GM10266 (cell line): ENCODE results near the gene PALB2.

ENCODE experiments used
- DNase-seq: peaks from one replicate; pipeline ENCODE4 v3.0.0; 2012; ENCODE audit errors: extremely low spot score
- CTCF ChIP-seq: IDR thresholded peaks from 2 replicates; pipeline ENCODE4 v1.5.1; 2012; ENCODE audit warnings: mild to moderate bottlenecking, low read depth; ENCODE audit not compliant: control insufficient read depth, insufficient read depth; ENCODE audit errors: missing control alignments

Gene PALB2

GRCh38 chr16:23609929-23610328, 31.2 kb downstream of the PALB2 start:
- no peak for TF ChIP-seq CTCF

GRCh38 chr16:23608194-23608593, 32.9 kb downstream of the PALB2 start:
- DNase-seq, result no peak
- no peak for TF ChIP-seq CTCF

More at GRCh38 chr16:23609929-23610328, 31.2 kb downstream of the PALB2 start:
- no peak for DNase-seq

GRCh38 chr16:23607726-23608125, 33.4 kb downstream of the PALB2 start:
- no peak for DNase-seq
- no peak for TF ChIP-seq CTCF

GRCh38 chr16:23597003-23597756, 43.9 kb downstream of the PALB2 start:
- DNase-seq, result peak; percentile 44
- peak; percentile 54 for TF ChIP-seq CTCF

- TF ChIP-seq CTCF, result peak; percentile 99
- DNase-seq, result peak; percentile 93
Measured at GRCh38 chr16:23595951-23596720, 45.0 kb downstream of the PALB2 start, which contains the start of gene NDUFAB1. TSS of gene NDUFAB1 (minus strand) at chr16:23596316. CDS start at chr16:23596290, 26 bp downstream.

- TF ChIP-seq CTCF, result no peak
- DNase-seq, result no peak
Measured at GRCh38 chr16:23595246-23595950, 45.7 kb downstream of the PALB2 start.

GRCh38 chr16:23594186-23594585, 46.9 kb downstream of the PALB2 start:
- DNase-seq, result no peak
- TF ChIP-seq CTCF, result no peak
